ENCODE measurements around the gene BIN1. TPM values are rescaled to one million over a fixed set of nuclear protein-coding genes. Genes with fewer than 3 reads are reported as not detected.

The BIN1 gene
- total RNA-seq, 2 experiments from 2014 or later, result 1.5 to 14.1 TPM

DNA sequence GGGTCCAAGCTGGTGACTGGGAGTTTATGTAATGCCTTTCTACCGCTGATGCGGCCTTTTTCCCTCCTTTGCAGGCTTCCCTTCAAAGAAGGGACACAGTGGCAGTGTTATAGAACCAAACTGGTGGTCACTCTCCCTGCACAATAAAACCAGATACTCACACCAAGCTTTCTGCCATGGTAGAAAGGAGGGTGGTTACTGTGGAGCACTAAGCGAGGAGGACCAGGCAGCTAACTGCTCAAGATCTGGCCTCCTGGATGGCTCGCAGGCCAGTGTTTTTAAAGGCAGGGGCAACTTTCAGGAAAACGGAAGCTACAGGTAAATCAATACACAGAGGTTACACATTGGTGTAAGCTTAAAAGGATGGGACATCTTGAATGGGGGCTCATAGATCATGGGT, 89.4 kb downstream of the BIN1 start:
- no peak overlapping the region for H3K4me3 ChIP-seq (ENCODE audit: low read depth, low read length, poor library complexity, severe bottlenecking)
- ChIA-PET CTCF (ENCODE audit: unreplicated experiment) (no interaction called here), POLR2A (no interaction called here)
- no peaks in the 10 kb centered on the region for H3K79me2 ChIP-seq (ENCODE audit: insufficient read depth, low read depth, low read length)
- no peaks in the 10 kb centered on the region for H3K9me2 ChIP-seq (ENCODE audit: insufficient read depth, low read length)
- H4K20me1 ChIP-seq (ENCODE audit: insufficient read depth, low read length), result no peaks in the 10 kb centered on the region
- H3K4me2 ChIP-seq (ENCODE audit: low read length), result no peak overlapping the region
- intact Hi-C loops (cut with micrococcal nuclease; ENCODE audit: unreplicated experiment), result no loop called here
- H3K27ac ChIP-seq (ENCODE audit: low read depth, low read length, poor library complexity, severe bottlenecking), result no peak overlapping the region
- no peaks in the 10 kb centered on the region for H3K4me1 ChIP-seq (ENCODE audit: insufficient read depth, low read length, poor library complexity, severe bottlenecking)
- H3K36me3 ChIP-seq (ENCODE audit: insufficient read depth, low read length), result no peaks in the 10 kb centered on the region
- H3K9me3 ChIP-seq (ENCODE audit: low read length), result no peaks in the 10 kb centered on the region
- DNase-seq (ENCODE audit: low spot score), result no peak
- no TSS peak for BruUV-seq (replicated peaks)
- no peak for TF ChIP-seq CTCF (conservative IDR thresholded peaks at IDR 0.05; ENCODE audit: low read length)
- no peak for TF ChIP-seq EZH2phosphoT487 (IDR thresholded peaks at IDR 0.05; ENCODE audit: borderline replicate concordance, low read depth, low read length)
- no peak overlapping the region for H2AFZ ChIP-seq (ENCODE audit: low read length)

DNA sequence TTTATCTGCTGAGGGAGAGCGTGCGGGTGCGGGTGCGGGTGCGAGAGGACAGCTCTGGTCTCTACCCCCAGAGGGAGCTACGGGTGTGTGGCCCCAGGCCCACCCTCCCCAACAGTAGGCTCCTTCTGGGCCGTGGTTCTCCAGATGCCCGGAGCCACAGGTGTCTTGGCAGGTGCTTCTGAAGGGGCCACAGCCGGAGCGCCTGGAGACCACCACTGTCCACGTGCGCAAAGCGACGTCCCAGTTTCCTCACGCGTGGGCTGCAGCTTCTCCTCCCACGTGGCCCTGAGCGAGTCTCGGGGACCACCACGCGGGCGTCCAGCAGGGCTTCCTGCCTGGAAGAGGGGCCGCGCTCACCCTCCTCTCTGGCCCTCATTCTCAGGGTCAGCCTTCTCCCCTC, 90.6 kb downstream of the BIN1 start:
- ChIA-PET CTCF (ENCODE audit: unreplicated experiment) (no interaction called here), POLR2A (no interaction called here)
- Histone ChIP-seq H3K36me3 (ENCODE audit: insufficient read depth, low read length) (no peaks in the 10 kb centered on the region), H3K4me1 (ENCODE audit: insufficient read depth, low read length, poor library complexity, severe bottlenecking) (no peaks in the 10 kb centered on the region), H3K9me3 (ENCODE audit: low read length) (no peaks in the 10 kb centered on the region), H2AFZ (ENCODE audit: low read length) (no peak overlapping the region), H3K4me2 (ENCODE audit: low read length) (no peak overlapping the region), H3K9me2 (ENCODE audit: insufficient read depth, low read length) (no peaks in the 10 kb centered on the region), H4K20me1 (ENCODE audit: insufficient read depth, low read length) (no peaks in the 10 kb centered on the region), H3K79me2 (ENCODE audit: insufficient read depth, low read depth, low read length) (no peaks in the 10 kb centered on the region), H3K4me3 (ENCODE audit: low read depth, low read length, poor library complexity, severe bottlenecking) (no peak overlapping the region), H3K27ac (ENCODE audit: low read depth, low read length, poor library complexity, severe bottlenecking) (no peak overlapping the region)
- TF ChIP-seq EZH2phosphoT487 (IDR thresholded peaks at IDR 0.05; ENCODE audit: borderline replicate concordance, low read depth, low read length) (no peak), CTCF (conservative IDR thresholded peaks at IDR 0.05; ENCODE audit: low read length) (no peak)
- DNase-seq (ENCODE audit: low spot score), result no peak
- BruUV-seq (replicated peaks), result no TSS peak
- intact Hi-C loops (cut with micrococcal nuclease; ENCODE audit: unreplicated experiment), result no loop called here

DNA sequence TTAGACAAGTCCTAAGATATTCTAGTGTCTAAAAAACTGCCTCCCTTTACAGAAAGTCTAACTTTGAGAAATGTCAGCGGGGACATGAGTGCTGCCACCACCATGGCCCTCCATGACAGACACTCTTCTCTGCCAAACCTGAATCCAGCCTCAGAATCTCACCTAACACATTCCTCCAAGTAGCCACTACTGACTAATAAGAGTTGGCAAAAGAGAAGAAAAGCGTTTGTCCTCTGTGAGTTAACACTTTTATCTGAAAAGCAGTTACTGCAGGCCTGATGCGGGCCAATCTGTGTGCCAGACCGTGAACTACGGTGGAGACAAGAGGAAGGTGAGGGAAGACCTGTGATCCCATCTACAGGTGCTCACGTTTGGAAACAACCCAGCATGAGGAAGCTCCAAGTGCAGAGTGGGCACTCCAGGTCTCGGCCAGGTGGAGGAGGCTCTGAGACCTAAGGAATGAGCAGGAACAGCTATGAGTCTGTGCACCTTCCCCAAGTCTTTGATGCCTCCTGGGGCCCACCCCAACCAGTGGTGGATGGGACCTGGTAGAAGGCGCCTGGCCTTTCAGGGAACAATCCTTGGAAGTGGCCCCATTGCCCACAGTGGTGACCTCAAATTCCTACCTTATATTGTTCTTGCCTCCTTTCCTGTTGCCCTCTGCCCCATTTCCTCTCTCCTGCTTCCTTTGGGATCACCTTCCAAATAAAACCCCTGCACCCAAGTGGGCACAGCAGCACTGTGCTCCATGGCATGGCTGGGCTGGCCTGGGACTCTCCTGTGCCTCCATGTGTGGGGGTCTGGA, 91.6 kb downstream of the BIN1 start:
- Histone ChIP-seq H4K20me1 (ENCODE audit: insufficient read depth, low read length) (no peaks in the 10 kb centered on the region), H3K9me3 (ENCODE audit: low read length) (no peaks in the 10 kb centered on the region), H3K36me3 (ENCODE audit: insufficient read depth, low read length) (no peaks in the 10 kb centered on the region), H3K4me2 (ENCODE audit: low read length) (no peak overlapping the region), H3K79me2 (ENCODE audit: insufficient read depth, low read depth, low read length) (no peaks in the 10 kb centered on the region), H2AFZ (ENCODE audit: low read length) (no peak overlapping the region), H3K4me3 (ENCODE audit: low read depth, low read length, poor library complexity, severe bottlenecking) (no peak overlapping the region), H3K4me1 (ENCODE audit: insufficient read depth, low read length, poor library complexity, severe bottlenecking) (no peaks in the 10 kb centered on the region), H3K27ac (ENCODE audit: low read depth, low read length, poor library complexity, severe bottlenecking) (no peak overlapping the region), H3K9me2 (ENCODE audit: insufficient read depth, low read length) (no peaks in the 10 kb centered on the region)
- intact Hi-C loops (cut with micrococcal nuclease; ENCODE audit: unreplicated experiment), result no loop called here
- TF ChIP-seq CTCF (conservative IDR thresholded peaks at IDR 0.05; ENCODE audit: low read length) (no peak), EZH2phosphoT487 (IDR thresholded peaks at IDR 0.05; ENCODE audit: borderline replicate concordance, low read depth, low read length) (no peak)
- no TSS peak for BruUV-seq (replicated peaks)
- no peak for DNase-seq (ENCODE audit: low spot score)
- ChIA-PET POLR2A (no interaction called here), CTCF (ENCODE audit: unreplicated experiment) (no interaction called here)
